DND-41 (cell line): ENCODE data around the gene PTK6.

ENCODE experiments used
- EZH2 ChIP-seq: IDR thresholded peaks from 3 replicates; pipeline ENCODE4 v1.6.1; 2012; ENCODE audit warnings: borderline replicate concordance, low read depth, mild to moderate bottlenecking, moderate library complexity, low read length, inconsistent platforms; ENCODE audit not compliant: severe bottlenecking
- TF ChIP-seq, protein P1 (sequence below): IDR thresholded peaks from 2 replicates; pipeline ENCODE4 v1.5.1; 2012; ENCODE audit warnings: borderline replicate concordance, low read length, moderate library complexity, mild to moderate bottlenecking; ENCODE audit not compliant: poor library complexity, severe bottlenecking; ENCODE audit errors: extremely low read depth

DNA sequence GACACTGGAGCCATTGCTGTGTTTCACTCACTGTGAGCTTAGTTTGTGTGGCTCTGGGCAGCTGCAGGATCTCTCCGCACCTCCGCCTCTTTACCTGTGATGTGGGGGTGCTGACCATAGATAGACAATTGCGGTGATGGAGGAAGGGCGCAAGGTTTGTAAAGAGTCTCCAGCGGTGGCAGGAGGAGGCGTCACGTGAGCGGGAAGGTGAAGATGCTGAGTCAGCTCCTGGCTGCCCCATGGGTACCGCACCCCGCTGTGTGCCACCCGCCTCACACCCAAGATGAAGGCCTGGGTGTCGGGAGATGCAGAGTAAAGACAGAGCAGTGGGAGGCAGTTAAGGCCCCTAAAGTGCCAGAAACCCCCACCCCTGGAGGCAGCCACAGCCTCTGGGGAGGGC is 55.7 kb downstream of the PTK6 start:
- TF ChIP-seq, protein P1, sequence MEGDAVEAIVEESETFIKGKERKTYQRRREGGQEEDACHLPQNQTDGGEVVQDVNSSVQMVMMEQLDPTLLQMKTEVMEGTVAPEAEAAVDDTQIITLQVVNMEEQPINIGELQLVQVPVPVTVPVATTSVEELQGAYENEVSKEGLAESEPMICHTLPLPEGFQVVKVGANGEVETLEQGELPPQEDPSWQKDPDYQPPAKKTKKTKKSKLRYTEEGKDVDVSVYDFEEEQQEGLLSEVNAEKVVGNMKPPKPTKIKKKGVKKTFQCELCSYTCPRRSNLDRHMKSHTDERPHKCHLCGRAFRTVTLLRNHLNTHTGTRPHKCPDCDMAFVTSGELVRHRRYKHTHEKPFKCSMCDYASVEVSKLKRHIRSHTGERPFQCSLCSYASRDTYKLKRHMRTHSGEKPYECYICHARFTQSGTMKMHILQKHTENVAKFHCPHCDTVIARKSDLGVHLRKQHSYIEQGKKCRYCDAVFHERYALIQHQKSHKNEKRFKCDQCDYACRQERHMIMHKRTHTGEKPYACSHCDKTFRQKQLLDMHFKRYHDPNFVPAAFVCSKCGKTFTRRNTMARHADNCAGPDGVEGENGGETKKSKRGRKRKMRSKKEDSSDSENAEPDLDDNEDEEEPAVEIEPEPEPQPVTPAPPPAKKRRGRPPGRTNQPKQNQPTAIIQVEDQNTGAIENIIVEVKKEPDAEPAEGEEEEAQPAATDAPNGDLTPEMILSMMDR, result no peak
- no peak for TF ChIP-seq EZH2
